Measurements from ENCODE around the gene SMARCD1. TPM values are rescaled to one million over a fixed set of nuclear protein-coding genes. Genes with fewer than 3 reads are reported as not detected.

Gene SMARCD1
- total RNA-seq, 1 donor from 2014 or later: 121 TPM

- peaks cover 23% of the 10 kb centered on the region for H3K4me1 Mint-ChIP-seq
- Histone ChIP-seq H3K27me3 (no peaks in the 10 kb centered on the region), H3K36me3 (no peaks in the 10 kb centered on the region), H3K9ac (no peak overlapping the region), H3K79me2 (ENCODE audit: low read depth) (no peaks in the 10 kb centered on the region), H3K9me3 (ENCODE audit: low read depth) (no peaks in the 10 kb centered on the region), H3K4me1 (peaks cover 3% of the 10 kb centered on the region), H3F3A (ENCODE audit: low read depth) (no peaks in the 10 kb centered on the region), H3K27ac (no peak overlapping the region), H2AFZ (replicated peaks) (no peak overlapping the region), H4K20me1 (ENCODE audit: low read depth) (no peaks in the 10 kb centered on the region), H3K4me2 (no peak overlapping the region), H3K4me3 (no peak overlapping the region)
- H3K27ac Mint-ChIP-seq: no peak overlapping the region
- no peak for DNase-seq (ENCODE audit: low spot score)
- no peaks in the 10 kb centered on the region for H3K36me3 Mint-ChIP-seq
- TF ChIP-seq EZH2 (IDR thresholded peaks at IDR 0.05) (no peak), EZH2phosphoT487 (IDR thresholded peaks at IDR 0.05) (no peak)
- TF ChIP-seq, protein P1, sequence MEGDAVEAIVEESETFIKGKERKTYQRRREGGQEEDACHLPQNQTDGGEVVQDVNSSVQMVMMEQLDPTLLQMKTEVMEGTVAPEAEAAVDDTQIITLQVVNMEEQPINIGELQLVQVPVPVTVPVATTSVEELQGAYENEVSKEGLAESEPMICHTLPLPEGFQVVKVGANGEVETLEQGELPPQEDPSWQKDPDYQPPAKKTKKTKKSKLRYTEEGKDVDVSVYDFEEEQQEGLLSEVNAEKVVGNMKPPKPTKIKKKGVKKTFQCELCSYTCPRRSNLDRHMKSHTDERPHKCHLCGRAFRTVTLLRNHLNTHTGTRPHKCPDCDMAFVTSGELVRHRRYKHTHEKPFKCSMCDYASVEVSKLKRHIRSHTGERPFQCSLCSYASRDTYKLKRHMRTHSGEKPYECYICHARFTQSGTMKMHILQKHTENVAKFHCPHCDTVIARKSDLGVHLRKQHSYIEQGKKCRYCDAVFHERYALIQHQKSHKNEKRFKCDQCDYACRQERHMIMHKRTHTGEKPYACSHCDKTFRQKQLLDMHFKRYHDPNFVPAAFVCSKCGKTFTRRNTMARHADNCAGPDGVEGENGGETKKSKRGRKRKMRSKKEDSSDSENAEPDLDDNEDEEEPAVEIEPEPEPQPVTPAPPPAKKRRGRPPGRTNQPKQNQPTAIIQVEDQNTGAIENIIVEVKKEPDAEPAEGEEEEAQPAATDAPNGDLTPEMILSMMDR (IDR thresholded peaks at IDR 0.05): no peak
- no peaks in the 10 kb centered on the region for H3K9me3 Mint-ChIP-seq
- H3K4me3 Mint-ChIP-seq: no peak overlapping the region
- H3K27me3 Mint-ChIP-seq (ENCODE audit: insufficient read depth, low read depth): peaks cover 15% of the 10 kb centered on the region
Measured at GRCh38 chr12:50042693-50043092, 42.4 kb upstream of the SMARCD1 start.

GRCh38 chr12:50043308-50043707, 41.8 kb upstream of the SMARCD1 start:
- Histone ChIP-seq H3K36me3 (no peaks in the 10 kb centered on the region), H3K27me3 (peaks cover 2% of the 10 kb centered on the region), H3K9ac (no peak overlapping the region), H3F3A (ENCODE audit: low read depth) (no peaks in the 10 kb centered on the region), H3K4me1 (peaks cover 3% of the 10 kb centered on the region), H3K27ac (no peak overlapping the region), H4K20me1 (ENCODE audit: low read depth) (no peaks in the 10 kb centered on the region), H3K4me2 (no peak overlapping the region), H3K9me3 (ENCODE audit: low read depth) (no peaks in the 10 kb centered on the region), H2AFZ (replicated peaks) (no peak overlapping the region), H3K4me3 (no peak overlapping the region), H3K79me2 (ENCODE audit: low read depth) (no peaks in the 10 kb centered on the region)
- Mint-ChIP-seq H3K36me3 (no peaks in the 10 kb centered on the region), H3K27me3 (ENCODE audit: insufficient read depth, low read depth) (peaks cover 15% of the 10 kb centered on the region), H3K4me1 (peaks cover 23% of the 10 kb centered on the region), H3K4me3 (no peak overlapping the region), H3K27ac (no peak overlapping the region), H3K9me3 (no peaks in the 10 kb centered on the region)
- TF ChIP-seq, protein P1 (IDR thresholded peaks at IDR 0.05): no peak
- TF ChIP-seq EZH2 (IDR thresholded peaks at IDR 0.05): no peak
- no peak for TF ChIP-seq EZH2phosphoT487 (IDR thresholded peaks at IDR 0.05)
- DNase-seq (ENCODE audit: low spot score): no peak

DNA sequence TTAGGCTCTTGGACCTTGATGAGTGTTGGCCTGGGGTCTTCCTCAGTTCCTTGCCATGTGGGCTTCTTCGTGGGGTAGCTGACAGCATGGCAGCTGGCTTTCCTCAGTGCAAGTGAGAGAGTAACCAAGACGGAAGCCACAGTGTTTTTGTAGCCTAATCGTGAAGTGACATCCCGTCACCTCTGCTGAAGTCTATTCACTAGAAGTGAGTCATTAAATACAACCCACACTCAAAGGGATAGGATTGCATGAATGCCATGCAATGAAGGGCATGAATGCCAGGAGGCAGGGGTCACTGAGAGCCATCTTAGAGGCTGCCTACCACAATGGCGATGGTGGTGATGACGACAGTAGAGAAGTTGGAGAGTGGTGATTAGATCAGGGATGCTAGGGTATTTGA, 41.3 kb upstream of the SMARCD1 start:
- H3F3A ChIP-seq (ENCODE audit: low read depth): no peaks in the 10 kb centered on the region
- no peaks in the 10 kb centered on the region for H3K79me2 ChIP-seq (ENCODE audit: low read depth)
- H3K36me3 ChIP-seq: no peaks in the 10 kb centered on the region
- no peak for DNase-seq (ENCODE audit: low spot score)
- Mint-ChIP-seq H3K27ac (no peak overlapping the region), H3K36me3 (no peaks in the 10 kb centered on the region), H3K4me3 (no peak overlapping the region), H3K27me3 (ENCODE audit: insufficient read depth, low read depth) (peaks cover 13% of the 10 kb centered on the region), H3K9me3 (no peaks in the 10 kb centered on the region), H3K4me1 (peaks cover 23% of the 10 kb centered on the region)
- H3K27me3 ChIP-seq: peaks cover 7% of the 10 kb centered on the region
- H3K4me1 ChIP-seq: peaks cover 3% of the 10 kb centered on the region
- TF ChIP-seq, protein P1 (IDR thresholded peaks at IDR 0.05): no peak
- TF ChIP-seq EZH2phosphoT487 (IDR thresholded peaks at IDR 0.05) (no peak), EZH2 (IDR thresholded peaks at IDR 0.05) (no peak)
- H4K20me1 ChIP-seq (ENCODE audit: low read depth): no peaks in the 10 kb centered on the region
- H3K4me3 ChIP-seq: no peak overlapping the region
- no peak overlapping the region for H3K9ac ChIP-seq
- no peaks in the 10 kb centered on the region for H3K9me3 ChIP-seq (ENCODE audit: low read depth)
- H3K4me2 ChIP-seq: no peak overlapping the region
- no peak overlapping the region for H3K27ac ChIP-seq
- no peak overlapping the region for H2AFZ ChIP-seq (replicated peaks)
